Measurements from ENCODE around the gene TMEM140.
"Not testable (repeated sequence)": the region's sequence is repeated elsewhere in the genome, so short reads cannot be mapped to it uniquely, and the experiment has no call there.

Gene TMEM140

DNA sequence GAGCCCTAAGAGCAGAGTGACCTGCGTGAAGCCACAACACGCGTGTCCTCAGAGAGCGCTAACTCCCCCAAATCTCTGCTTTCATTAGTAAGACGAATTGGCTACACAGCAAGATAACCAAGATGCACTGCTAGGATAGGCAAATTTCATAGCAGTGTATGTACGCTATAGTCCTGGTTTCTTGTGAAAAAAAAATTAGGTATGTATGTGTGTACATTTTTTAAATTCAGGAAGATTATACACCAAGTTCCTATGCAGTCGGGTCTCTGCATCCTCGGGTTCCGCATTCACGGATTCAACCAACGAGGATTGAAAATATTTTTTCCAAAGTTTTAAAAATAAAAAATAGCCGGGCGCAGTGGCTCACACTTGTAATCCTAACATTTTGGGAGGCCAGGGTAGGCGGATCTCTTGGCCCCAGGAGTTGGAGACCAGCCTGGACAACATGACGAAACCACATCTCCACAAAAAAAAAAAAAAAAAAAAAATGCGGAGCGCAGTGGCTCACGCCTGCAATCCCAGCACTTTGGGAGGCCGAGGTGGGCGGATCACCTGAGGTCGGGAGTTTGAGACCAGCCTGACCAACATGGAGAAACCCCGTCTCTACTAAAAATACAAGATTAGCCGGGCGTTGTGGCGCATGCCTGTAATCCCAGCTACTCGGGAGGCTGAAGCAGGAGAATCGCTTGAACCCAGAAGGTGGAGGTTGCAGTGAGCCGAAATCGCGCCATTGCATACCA lies 64.2 kb downstream of the TMEM140 start:
- not testable (repeated sequence) for DNase-seq (ENCODE audit: low read depth in 2 of 3, low spot score in 1 of 3)

DNA sequence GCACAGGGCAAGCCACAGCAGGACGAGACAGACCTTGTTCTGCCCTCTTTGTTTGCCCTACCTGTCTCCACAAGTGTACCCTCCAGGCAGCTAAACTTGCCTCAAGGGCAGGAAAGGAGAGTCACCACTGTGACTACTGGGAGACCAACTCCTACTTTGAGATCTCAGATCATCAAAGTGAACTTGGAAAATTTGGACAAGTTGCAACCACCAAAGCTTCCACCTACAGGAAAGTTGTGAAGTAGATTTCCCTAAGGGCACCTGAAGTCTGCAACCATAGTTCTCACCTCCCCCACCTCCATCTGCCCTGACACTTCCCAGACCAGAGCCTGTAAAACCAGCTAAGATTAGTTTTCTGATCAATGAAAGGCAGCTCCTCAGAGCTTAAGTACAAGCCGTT lies 66.0 kb downstream of the TMEM140 start:
- DNase-seq (ENCODE audit: low read depth in 2 of 3, low spot score in 1 of 3), result no peak

DNA sequence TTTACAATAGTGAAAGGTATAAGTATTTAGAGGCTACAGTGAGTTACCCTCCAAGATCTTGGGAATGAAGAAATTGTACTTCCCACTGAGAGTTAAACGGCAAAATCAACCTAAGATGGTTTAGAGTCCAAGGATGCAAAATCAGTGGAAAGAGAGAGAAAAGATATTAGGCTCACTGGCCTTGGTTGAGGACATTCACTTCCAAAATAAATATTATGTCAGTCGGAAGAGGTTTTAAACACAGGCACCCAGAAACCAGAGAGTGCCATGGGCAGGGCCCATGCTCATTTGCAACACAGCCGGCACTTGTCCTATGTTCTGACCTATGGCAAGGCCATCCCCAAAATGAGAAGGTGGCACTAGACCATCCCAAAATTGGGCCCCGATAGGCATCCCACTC lies 67.3 kb downstream of the TMEM140 start:
- DNase-seq (ENCODE audit: low read depth in 2 of 3, low spot score in 1 of 3), result no peak

DNA sequence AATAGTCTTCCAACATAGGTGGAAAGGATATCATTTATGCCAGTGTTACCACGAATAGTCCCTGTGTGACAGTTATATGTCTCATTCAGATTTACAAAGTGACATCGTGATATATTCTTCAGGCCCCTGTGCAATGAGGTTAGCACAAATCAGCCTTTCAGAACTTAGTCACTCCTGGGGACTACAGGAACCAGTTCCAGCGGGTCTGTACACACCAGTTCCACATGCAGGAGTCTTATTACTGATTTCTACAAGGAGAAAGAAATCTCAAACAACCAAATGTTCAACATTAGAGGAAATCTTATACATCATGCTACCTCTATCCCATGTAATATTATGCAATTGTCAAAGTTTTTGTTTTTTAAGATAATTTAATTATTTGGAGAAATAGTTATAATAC lies 67.8 kb downstream of the TMEM140 start:
- DNase-seq (ENCODE audit: low read depth in 2 of 3, low spot score in 1 of 3), result no peak
